ENCODE measurements around the gene FHOD1.

Gene FHOD1

GRCh38 chr16:67184995-67185650 is 62.2 kb downstream of the FHOD1 start:
- TF ChIP-seq CTCF (IDR thresholded peaks at IDR 0.05; ENCODE audit: borderline replicate concordance, control extremely low read depth, extremely low read depth, insufficient read depth, missing control alignments), result peak; percentile 92
- in situ Hi-C loops (cut with MboI; ENCODE audit: low sequenced_read_pairs, unreplicated experiment), result no loop called here
- peak; percentile 85 for DNase-seq (ENCODE audit: low spot score)

GRCh38 chr16:67184453-67184994 is 62.8 kb downstream of the FHOD1 start:
- in situ Hi-C loops (cut with MboI; ENCODE audit: low sequenced_read_pairs, unreplicated experiment), result no loop called here
- DNase-seq (ENCODE audit: low spot score), result no peak

GRCh38 chr16:67183627-67184452 is 63.4 kb downstream of the FHOD1 start, which contains the start of gene MATCAP1:
MATCAP1 (minus strand) TSS chr16:67183963; CDS start chr16:67180610, 3,353 bp downstream.
- peak; percentile 99 for DNase-seq (ENCODE audit: low spot score)
- no peak for TF ChIP-seq CTCF (IDR thresholded peaks at IDR 0.05; ENCODE audit: borderline replicate concordance, control extremely low read depth, extremely low read depth, insufficient read depth, missing control alignments)
- in situ Hi-C loops (cut with MboI; ENCODE audit: low sequenced_read_pairs, unreplicated experiment), result no loop called here

More at GRCh38 chr16:67184453-67184994, 62.8 kb downstream of the FHOD1 start:
- no peak for TF ChIP-seq CTCF (IDR thresholded peaks at IDR 0.05; ENCODE audit: borderline replicate concordance, control extremely low read depth, extremely low read depth, insufficient read depth, missing control alignments)

GRCh38 chr16:67183284-67183626 is 64.0 kb downstream of the FHOD1 start:
- in situ Hi-C loops (cut with MboI; ENCODE audit: low sequenced_read_pairs, unreplicated experiment), result no loop called here
- no peak for TF ChIP-seq CTCF (IDR thresholded peaks at IDR 0.05; ENCODE audit: borderline replicate concordance, control extremely low read depth, extremely low read depth, insufficient read depth, missing control alignments)

GRCh38 chr16:67182288-67182687 is 65.0 kb downstream of the FHOD1 start:
- TF ChIP-seq CTCF (IDR thresholded peaks at IDR 0.05; ENCODE audit: borderline replicate concordance, control extremely low read depth, extremely low read depth, insufficient read depth, missing control alignments), result no peak
- no peak for DNase-seq (ENCODE audit: low spot score)
- in situ Hi-C loops (cut with MboI; ENCODE audit: low sequenced_read_pairs, unreplicated experiment), result no loop called here

More at GRCh38 chr16:67183284-67183626, 64.0 kb downstream of the FHOD1 start:
- no peak for DNase-seq (ENCODE audit: low spot score)

- in situ Hi-C loops (cut with MboI; ENCODE audit: low sequenced_read_pairs, unreplicated experiment), result no loop called here
- no peak for TF ChIP-seq CTCF (IDR thresholded peaks at IDR 0.05; ENCODE audit: borderline replicate concordance, control extremely low read depth, extremely low read depth, insufficient read depth, missing control alignments)
- no peak for DNase-seq (ENCODE audit: low spot score)
Observed at GRCh38 chr16:67181346-67181745, 65.9 kb downstream of the FHOD1 start.
